GM18867 (cell line): ENCODE results near the gene DDI2.
"Not testable (repeated sequence)": the region's sequence is repeated elsewhere in the genome, so short reads cannot be mapped to it uniquely, and the experiment has no call there.

Experiments
- ATAC-seq: cut with Tn5 transposase; IDR thresholded peaks from one replicate; pipeline ENCODE4 v1.9.1; 2021; ENCODE audit warnings: mild to moderate bottlenecking, moderate library complexity; ENCODE audit not compliant: unreplicated experiment

DDI2 gene

DNA sequence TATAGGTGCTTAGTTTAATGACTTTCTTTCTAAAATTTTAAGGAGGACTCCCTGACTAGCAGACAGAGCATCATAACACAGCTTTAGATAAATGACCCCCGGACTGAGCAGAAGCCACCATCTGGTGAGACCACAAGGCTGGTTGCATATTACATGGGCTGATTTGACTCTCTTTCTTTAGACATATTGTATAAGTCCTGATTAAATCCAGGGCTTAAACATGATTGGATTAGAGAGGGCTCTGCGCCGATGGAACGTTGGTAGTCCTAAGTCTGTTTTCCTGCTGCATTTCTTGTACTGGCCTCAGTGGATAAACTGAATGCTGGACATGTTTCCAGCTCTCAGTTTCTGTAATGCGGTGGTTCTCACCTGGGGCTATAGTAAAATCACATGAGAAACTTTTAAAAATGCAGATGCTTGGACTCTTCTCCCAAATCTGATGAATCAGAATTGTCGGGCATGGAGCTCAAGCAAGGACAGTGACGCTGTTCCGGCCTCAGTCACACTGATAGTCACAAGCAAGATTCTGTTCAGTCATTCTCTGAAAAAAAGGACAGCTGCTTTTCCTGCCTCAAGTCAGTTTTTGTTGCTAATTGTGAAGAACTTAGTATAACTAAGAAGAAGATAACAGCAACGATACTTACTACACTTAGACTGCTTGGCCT is 16.6 kb downstream of the DDI2 start:
- no peak for ATAC-seq

DNA sequence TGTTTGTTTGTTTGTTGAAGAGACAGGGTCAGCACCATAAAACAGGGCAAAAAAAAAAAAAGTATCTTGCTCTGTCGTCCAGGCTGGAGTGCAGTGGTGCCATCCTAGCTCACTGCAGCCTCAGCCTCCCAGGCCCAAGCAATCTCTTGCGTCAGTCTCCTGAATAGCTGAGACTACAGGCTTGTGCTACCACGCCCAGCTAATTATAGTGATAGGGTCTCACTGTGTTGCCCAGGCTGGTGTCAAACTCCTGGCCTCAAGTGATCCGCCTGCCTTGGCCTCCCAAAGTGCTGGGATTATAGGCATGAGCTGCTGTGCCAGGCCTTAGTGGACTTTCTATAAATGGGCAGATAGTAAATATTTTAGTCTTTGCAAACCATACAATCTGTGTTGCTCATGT is 19.2 kb downstream of the DDI2 start:
- no peak for ATAC-seq

DNA sequence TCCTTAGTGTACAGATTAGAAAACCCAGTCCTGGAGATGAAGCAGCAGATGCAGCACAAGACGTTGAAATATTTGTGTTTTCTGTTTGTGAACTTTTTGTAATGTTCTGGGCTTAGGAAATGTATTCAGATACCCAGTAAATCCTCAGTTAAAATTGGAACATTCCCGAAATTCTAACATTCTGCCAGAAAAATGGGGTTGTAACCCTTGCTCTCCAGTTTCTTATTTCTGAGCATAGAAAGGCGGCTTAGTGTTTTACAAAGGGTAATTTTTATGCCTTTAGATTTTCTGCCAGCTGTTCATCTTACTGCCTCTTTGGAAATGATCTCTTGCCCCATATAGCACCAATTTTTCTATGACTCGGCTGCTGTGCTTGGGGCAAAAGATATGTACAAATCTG is 20.6 kb downstream of the DDI2 start:
- ATAC-seq = no peak

GRCh38 chr1:15639262-15639661 is 22.0 kb downstream of the DDI2 start:
- ATAC-seq = no peak

- ATAC-seq = no peak
These were observed 22.7 kb downstream of the DDI2 start for GRCh38 chr1:15639931-15640330.

DNA sequence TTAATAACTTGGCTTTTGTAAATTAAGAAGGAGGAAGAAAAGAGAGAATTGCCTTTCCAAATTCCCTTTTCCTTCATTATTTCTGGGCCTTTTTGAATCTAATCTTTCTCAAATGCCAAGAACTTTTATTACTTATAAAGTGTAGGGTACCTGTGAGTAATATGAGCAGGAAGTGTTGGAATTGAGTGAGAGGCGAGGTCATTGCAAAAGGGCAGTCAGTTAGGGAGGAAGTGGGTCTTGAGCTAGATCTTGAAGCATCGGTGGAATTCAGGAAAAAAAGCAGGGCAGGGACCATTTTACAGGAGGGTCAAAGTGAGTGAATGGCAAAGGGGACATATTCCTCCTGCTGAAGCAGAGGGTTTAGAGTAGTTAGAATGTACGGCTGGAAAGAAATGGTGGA is 23.4 kb downstream of the DDI2 start:
- ATAC-seq = no peak

- no peak for ATAC-seq
These were observed 32.7 kb downstream of the DDI2 start for GRCh38 chr1:15649937-15650336.

GRCh38 chr1:15650433-15650832 is 33.2 kb downstream of the DDI2 start:
- ATAC-seq = no peak

DNA sequence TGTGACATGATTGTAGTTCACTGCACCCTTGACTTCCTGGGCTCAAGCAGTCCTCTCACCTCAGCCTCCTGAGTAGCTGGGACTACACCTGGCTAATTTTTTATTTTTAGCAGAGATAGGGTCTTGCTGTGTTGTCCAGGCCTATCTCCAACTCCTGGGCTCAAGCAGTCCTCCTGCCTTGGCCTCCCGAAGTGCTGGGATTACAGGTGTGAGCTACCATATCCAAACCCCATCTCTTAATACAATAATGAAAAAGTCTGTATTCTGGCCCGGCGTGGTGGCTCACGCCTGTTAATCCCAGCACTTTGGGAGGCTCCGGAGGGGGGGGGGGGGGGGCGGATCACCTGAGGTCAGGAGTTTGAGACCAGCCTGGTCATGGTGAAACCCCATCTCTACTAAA is 34.9 kb downstream of the DDI2 start:
- ATAC-seq = not testable (repeated sequence)

DNA sequence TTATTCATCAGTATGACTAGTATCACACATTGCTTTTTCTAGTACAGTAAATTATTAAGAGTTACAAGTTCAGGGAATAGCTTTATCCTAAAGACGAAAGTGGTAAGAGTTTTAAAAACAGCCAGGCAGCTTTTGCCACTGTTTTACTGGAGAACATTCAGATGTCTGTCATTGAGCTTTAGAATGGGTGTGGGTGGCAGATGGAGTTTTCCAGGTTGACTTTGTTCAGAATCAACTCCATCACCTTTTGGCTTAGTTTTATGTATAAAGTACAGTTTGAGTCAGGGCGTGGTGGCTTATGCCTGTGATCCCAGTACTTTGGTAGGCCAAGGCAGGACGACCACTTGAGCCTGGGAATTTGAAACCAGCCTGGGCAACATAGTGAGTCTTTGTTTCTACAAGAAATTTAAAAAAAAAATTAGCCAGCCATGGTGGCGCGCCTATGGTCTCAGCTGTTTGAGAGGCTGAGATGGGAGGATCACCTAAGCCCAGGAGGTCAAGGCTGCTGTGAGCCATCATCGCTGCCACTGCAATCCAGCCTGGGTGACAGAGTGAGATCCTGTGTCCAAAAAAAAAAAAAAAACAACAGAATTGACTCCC is 36.9 kb downstream of the DDI2 start:
- ATAC-seq = no peak

DNA sequence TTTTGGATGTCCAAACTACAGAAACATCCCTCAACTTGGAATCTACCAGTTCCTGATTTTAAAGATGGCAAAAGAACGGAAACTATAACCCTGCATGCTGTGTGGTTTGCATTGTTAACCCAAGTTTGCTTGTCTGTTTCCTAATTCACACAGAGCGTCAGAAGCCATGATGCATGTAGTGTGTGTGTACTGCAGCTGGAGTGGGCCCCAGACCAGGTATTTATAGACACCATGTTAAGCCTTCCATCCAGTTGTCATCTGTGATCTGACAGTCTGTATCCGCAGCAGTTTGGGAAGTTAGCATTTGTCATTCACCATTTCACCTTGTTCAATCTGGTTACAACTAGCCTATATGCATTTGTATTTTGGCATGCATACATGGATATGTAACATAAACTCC is 39.2 kb downstream of the DDI2 start:
- ATAC-seq = no peak

GRCh38 chr1:15657021-15657420 is 39.8 kb downstream of the DDI2 start:
- ATAC-seq = no peak

DNA sequence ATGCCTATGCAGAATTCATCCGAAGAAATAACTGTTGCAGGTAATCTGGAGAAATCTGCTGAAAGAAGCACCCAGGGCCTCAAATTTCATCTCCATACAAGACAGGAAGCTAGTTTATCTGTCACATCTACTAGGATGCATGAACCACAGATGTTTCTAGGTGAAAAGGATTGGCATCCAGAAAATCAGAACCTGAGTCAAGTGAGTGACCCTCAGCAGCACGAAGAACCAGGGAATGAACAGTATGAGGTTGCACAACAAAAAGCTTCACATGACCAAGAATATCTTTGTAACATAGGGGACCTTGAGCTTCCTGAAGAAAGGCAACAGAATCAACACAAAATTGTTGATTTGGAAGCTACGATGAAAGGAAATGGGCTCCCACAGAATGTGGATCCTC is 42.9 kb downstream of the DDI2 start:
- no peak for ATAC-seq

DNA sequence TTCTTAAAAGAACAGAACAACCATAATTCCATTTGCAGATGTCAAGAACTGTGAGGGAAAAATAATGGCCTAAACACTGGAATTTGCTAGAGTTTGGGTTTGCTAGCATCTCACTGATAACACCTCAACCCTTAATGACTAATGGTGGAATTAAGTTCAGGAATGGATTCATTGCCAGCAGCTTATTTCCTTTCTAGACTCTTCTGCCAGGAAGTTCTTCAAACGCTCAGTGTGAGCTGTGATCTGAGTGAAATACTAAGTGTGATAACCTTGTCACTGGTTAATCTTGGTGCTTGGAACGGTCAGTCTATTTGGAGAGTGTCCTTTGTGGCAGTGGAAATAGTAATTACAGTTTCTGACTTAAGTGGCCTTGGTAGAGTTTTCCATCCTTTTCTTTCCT is 45.2 kb downstream of the DDI2 start:
- no peak for ATAC-seq

DNA sequence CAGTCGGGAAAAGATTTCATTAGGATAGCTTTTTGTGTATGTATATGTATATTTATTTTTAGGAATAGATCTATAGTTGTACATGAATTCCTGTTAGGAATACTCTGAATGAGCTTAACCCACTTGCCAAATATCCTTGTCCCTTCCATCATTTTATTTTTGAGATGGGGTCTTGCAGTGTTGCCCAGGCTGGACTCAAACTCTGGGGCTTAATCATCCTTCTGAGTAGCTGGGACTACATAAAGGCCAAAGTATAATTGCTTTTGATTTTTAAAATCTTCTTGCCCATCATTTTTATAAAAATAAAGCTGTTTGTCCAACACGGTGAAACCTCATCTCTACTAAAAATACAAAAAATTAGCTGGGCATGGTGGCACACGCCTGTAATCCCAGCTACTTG is 46.7 kb downstream of the DDI2 start:
- ATAC-seq = no peak

- ATAC-seq = no peak
These were observed 50.1 kb downstream of the DDI2 start for GRCh38 chr1:15667362-15667761.

- no peak for ATAC-seq
These were observed 51.0 kb downstream of the DDI2 start for GRCh38 chr1:15668089-15668754.

GRCh38 chr1:15669074-15669473 is 51.8 kb downstream of the DDI2 start:
- no peak for ATAC-seq

DNA sequence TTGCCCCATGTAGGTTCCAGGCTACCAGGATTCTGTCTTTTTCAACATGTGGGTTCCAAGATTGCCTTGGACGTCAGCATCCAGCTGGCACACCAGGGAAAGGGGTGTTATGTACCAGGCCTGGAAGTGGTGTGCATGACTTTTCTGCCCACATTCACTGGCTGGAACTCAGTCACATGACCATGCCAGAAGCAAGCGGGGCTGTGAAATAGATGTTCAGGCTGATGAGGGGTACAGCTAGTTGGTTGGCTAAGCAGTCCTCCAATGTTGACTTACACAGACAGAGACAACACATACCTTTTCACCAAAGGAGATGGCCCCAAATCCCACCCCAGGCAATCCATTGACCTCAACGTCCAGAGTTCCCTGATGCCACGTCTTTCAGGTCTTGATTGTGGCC is 52.6 kb downstream of the DDI2 start:
- ATAC-seq = no peak

DNA sequence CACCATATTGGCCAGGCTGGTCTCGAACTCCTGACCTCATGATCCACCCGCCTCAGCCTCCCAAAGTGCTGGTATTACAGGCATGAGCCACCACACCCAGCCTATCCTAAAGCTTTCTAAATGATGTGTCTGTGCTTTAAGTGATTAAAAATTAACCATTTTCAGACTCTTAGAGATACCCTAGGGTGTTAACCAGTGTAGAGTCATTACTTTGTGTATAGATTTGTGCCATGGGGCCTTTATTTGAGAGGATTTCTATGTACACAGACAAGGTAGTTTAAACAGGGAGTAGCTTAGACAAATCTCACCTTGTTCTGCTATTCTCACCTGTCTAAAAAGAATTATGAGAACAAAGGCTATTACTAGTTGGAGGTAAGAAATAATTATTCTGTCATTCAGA is 54.2 kb downstream of the DDI2 start:
- ATAC-seq = no peak

- ATAC-seq = no peak
These were observed 57.3 kb downstream of the DDI2 start for GRCh38 chr1:15674386-15675159.

- ATAC-seq = no peak
These were observed 58.8 kb downstream of the DDI2 start for GRCh38 chr1:15676010-15676409.
